ENCODE results near the gene PSTPIP2.

The PSTPIP2 gene

DNA sequence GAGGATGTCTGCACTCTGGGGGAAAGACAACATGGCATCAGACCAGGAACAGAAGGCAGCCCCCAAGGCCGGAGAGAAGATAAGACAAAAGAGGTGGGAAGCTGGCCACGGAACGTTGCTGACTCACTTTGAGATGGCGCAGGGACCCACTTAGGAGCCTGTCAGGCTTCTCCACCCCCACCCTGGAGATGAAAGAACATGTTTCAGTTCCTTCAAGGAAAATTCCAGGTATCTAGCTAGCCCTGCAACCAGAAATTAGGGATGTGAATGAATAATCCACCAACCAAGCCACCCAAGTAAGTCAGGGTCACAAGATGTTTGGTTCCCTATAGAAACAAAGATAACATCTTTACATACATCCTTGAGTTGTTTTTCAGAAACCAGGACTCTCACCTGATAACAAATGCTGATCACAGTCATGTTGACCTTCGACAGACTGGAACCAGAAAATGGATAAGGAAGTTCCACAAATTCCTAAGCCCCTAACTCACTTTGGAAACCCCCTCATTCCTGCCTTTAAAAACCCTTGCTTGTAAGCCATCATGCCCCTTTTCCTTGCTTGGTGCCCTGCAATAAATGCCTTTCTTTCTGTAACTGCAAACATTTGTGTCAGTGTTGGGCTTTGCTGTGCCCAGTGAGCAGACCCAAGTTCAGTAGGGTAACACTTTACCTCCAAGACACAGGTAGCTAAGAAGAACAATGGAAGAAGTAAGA is 31.9 kb downstream of the PSTPIP2 start:
- in situ Hi-C loops (cut with MboI; ENCODE audit: low sequenced_read_pairs) = no loop called here

DNA sequence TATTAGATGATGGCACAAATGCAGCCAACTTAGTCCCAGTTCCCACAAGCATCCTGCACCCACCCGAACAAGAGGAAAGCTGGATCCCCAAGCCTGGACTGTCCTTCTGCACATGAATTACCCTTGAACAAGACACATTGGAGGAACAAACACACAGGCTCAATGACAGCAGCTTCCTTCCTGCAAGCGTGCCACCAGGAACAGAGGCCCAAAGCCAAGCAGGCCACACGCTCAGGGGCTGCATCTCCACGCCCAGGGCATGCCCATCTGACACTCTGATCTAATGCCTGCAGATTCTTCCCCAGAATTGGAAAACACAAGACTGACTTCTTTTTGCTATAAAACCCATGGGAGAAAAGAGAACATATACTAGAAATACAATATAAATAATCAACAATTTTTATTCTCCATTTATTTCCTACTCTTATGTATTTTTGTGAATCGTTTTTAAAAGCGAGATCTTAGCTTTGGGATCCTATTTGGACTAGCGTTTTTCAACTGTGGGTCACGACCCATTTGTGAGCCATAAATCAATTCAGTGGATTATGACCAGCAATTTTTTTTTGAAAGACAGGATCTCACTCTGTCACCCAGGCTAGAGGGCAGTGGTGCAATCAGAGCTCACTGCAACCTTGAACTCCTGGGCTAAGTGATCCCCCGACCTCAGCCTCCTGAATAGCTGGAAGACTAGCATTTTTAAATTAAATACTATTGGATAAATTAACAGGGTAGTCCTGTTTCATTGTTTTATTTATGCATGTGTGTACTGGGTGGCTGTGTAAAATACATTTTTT is 34.4 kb downstream of the PSTPIP2 start:
- in situ Hi-C loops (cut with MboI; ENCODE audit: low sequenced_read_pairs) = no loop called here

DNA sequence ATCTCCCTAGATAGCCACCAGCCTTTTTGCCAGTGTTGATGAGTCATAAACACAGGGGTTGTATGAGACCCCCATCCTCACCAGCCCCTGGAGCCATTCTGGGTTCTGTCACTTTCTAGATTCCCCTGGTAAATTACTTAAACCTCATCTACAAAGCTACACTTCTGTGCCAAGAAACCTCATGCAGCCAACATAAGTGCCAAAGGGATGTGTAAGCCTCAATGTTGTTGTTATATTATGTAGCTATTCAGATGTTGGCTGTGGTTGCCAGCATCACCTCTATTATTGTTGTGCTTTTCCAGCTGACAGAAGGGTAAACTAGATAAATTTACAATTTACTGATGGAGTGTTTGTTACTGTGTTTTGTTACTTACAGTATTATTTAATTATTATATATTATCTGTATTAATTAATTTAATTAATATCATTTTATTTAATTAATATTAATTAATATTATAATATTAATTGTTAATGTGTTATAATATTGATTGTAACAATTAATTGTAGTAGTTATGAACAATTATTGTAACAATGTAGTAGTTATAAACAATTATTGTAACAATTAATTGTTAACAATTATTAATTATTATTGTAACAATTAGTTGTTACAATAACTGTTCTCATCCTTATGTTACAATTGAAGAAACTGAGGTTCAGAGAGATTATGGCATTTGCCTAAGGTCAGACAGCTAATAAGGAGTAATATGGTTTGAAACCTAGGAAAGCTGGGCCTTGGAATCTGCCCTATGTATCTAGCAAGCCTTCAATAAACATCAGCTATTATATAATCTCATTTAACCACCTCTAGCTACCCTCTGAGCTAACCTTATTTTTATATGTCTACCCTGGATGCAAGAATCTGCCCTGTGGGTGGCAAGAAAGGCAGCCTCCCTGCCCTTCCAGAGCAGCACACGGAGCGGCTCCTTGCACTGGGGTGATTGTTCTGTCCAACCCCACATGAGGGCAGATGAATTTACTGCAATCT is 36.1 kb downstream of the PSTPIP2 start:
- in situ Hi-C loops (cut with MboI; ENCODE audit: low sequenced_read_pairs) = no loop called here

DNA sequence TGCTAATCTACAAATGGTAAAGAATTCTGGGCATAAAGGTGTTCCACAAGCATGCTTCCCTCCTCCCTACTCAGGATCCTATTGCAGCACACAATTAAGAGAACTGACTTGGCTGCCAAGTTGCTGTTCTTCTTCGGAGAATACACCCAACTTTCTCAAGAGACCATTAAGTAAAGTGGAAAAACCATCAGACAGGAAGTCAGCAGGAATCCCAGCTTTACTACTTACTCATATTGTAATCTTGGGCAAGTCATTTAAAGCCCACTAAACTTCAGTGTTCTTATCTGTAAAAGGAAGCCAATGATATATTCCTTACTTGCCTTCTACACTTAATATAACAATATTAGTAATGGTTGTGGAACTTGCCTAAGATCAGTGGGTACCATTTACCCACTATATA is 37.8 kb downstream of the PSTPIP2 start:
- in situ Hi-C loops (cut with MboI; ENCODE audit: low sequenced_read_pairs) = no loop called here

DNA sequence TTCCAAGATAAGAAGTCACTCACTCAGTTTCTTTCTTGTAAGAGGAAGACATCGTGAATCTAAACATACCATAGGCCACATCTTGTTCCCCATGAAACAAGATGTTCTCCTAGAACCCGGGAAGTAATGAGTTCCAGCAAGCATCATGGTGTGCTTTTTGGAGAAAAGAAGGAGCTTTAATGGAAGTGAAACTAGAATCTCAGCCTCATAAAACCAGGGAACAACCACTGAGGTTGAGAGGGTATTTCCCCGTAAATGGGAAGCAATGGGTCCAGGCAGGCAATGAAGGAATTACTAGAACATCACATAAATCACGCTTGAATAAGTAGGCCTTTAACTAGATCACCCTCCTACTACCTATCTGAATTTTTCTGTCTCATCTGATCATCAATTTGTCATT is 40.3 kb downstream of the PSTPIP2 start:
- in situ Hi-C loops (cut with MboI; ENCODE audit: low sequenced_read_pairs) = no loop called here

DNA sequence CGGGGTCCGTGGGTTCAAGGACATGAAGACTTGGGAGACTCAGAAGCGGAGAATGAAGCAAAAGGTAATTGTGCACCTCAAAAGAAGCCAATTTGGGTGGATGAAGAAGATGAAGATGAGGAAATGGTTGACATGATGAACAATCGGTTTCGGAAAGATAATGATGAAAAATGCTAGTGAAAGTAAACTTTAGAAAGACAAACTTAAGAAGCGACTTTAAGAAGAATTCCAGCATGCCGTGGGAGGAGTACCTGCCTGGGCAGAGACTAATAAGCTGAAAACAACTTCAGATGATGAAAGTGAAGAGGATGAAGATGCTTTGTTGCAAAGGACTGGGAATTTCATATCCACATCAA is 43.5 kb downstream of the PSTPIP2 start:
- in situ Hi-C loops (cut with MboI; ENCODE audit: low sequenced_read_pairs) = no loop called here

DNA sequence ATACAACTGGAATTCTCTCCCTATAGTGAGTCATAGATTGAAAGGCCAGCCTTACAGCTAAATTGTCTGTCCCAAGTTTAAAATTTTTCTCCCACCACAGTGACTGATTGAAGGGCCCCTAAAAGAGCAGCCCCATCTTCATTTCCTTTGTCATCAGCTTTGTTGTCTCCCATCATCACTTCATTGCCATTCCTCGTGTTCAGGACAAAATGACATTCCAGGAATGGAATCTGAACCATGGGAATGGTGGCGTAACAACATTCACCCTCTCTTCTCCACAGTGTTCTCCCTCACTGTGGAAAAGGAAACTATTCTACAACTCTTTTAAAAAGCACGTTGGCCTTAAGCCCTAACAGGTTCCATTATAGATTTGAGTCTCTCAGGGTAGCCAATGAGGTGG is 52.1 kb downstream of the PSTPIP2 start:
- in situ Hi-C loops (cut with MboI; ENCODE audit: low sequenced_read_pairs) = no loop called here

DNA sequence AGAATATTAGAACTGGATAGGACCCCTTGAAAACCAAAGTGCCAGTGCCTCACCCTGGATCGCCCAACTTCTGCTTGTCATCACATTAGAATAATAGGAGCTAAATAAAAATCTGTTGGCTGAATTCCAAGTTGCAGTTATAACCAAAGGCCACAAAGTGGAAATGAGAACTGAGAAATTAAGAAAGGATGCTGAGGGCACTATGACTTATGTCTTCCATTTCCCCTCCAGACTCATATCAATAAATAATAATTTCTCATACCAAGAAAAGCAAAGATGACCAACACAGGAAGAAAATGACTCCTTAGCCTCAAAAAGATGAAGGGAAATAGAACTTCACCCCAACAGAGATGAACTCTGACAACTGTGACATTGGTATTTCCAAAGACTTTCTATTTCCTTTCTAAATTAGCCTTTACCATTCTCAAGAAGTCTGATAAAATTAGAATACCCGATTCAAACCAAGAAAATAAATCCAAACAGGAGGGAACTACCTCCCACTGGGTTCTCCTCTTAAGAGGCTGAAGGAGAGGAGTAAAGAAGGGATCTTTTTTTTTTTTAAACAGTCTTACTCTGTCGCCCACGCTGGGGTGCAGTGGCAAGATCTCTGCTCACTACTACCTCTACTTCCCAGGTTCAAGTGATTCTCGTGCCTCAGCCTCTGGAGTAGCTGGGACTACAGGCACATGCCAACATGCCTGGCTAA is 58.4 kb downstream of the PSTPIP2 start:
- in situ Hi-C loops (cut with MboI; ENCODE audit: low sequenced_read_pairs) = no loop called here

DNA sequence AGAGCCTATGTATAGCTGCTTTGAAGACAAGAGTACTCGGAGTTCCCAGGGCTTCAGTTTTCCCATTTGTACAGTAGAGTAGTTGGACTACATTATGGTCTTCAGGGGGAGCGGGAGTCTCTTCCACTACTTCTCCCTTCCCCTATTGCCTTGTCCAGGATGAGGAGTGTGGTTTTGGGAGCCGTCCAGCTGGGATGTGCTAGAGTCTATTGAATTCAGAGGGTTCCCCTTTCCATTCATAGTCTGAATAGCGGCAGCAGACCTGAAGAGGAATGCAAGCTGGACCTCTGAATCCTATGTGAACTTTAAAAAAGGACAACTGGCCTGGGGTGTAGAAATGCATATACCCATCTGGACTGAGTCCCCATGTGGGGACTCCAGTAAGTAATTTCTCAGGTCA is 61.4 kb downstream of the PSTPIP2 start:
- in situ Hi-C loops (cut with MboI; ENCODE audit: low sequenced_read_pairs) = no loop called here

DNA sequence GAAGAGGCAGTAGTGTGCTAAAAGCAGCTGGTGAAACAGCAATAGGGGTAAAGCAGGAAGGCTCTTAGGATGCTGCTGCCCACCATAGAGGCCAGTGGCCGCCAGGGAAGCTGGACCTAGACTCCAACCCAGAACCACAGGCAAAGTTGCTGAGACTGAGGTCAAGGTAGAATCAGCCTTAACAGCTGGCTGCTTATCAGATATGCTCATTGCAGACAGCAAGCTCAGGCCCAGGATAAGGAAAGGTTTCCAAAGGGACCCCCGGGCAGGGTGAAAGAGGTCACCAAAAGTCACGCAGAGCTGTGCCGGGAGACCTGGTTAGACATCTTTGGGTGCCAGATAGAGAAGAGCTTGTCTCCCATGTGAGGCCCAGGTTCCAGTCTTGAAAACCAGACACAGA is 62.0 kb downstream of the PSTPIP2 start:
- in situ Hi-C loops (cut with MboI; ENCODE audit: low sequenced_read_pairs) = no loop called here

DNA sequence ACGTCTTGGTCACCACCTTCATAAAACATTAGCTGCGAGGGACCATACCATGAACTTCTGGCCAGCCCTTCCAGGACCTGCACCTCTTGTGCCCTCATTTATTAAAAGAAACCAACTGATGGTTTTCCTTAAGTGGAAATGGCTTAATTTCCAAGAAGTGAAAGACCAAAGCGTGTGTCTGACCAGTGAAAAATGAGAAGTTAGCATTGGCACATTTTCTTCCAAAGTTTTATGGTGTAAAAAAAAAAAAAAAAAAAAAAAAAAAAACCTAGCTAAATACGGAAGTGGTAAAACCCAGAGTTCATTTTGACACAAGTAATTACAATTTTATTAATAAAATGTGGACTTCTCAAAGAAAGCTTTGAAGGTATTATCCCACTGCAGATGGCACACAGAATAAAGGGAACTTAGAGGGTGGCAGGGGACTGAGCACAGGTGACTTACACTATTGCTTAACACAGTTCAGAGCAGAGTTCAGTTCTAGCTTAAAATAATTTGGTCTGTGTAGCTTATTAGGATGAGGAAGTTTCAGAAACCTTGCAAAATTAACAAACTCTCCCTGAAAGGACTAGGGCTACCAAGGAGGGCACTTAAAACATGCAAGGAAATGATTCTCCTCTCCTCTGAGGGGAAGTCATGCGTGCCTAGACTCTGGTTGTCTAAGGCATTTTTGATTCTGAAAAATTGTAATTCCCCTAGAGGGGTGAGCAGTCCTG is 62.8 kb downstream of the PSTPIP2 start:
- in situ Hi-C loops (cut with MboI; ENCODE audit: low sequenced_read_pairs) = no loop called here

DNA sequence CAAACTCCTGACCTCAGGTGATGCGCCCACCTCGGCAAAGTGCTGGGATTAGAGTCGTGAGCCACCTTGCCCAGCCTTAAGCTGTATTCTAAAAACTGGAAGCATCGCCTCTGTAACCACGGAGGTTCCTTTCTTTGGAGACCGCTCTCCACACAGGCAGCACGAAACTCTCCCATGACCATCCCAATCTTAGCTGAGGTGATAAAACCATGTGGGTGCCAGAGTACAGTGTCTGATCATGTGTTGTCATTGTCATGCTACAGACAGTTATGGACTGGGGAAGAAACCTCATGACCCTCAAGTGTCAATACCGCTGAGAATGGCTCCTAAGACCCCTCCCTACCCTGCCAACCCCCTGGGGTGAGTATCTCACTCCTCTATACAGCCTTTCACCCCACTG is 63.5 kb downstream of the PSTPIP2 start:
- in situ Hi-C loops (cut with MboI; ENCODE audit: low sequenced_read_pairs) = no loop called here

DNA sequence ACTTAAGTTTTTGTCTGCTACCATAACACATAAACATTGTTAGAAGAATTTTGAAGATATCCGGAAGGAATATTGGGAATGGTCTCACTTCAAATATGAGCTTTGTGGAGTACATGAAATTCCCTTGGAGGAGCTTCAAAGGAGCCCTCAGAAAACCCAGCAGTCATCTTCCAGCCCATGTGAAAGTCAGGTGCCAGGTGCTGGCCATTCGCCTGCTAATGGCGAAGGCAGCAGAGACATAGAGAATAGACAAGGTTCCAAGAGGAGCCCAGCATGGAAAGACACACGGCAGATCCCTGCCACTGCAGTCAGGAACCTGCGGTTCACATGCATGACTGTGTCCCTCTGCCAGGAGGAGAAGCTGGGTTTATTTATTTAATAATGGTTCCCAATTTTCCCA is 64.9 kb downstream of the PSTPIP2 start:
- in situ Hi-C loops (cut with MboI; ENCODE audit: low sequenced_read_pairs) = no loop called here

DNA sequence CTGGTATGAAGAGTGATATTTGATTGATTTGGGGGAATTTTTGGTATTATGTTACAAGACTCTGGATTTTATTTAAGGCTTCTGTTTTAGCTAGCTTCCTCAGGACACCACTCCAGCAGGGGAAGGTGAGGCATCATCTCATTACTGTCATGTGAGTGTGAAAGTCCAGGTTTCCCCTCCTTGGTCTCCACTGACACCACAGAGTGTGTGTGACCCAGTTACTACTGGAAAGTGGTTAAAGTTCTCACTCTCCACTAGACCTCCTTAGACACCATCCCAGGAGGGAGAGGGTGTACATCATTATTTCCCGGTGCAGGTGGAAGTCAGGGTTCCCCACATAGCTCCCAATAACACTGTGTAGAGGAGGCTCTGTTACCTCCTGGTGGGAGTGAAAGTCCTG is 69.1 kb downstream of the PSTPIP2 start:
- in situ Hi-C loops (cut with MboI; ENCODE audit: low sequenced_read_pairs) = no loop called here

DNA sequence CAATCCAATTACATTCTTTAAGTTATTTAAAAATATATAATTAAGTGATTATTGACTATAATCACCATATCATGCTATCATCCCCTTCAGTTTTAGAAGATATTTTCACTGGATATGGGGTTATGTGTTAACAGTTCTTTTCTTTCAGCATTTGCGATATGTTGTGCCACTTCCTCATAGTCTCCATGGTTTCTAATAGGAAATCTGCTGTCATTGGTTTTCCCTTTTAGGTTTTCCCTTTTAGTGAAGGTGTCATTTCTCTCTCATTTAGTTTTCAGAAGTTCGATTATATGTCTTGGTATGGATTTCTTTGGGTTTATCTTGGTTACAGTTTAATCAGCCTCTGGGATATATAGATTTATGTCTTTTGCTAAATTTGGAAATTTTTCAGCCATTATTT is 70.2 kb downstream of the PSTPIP2 start:
- in situ Hi-C loops (cut with MboI; ENCODE audit: low sequenced_read_pairs) = no loop called here

DNA sequence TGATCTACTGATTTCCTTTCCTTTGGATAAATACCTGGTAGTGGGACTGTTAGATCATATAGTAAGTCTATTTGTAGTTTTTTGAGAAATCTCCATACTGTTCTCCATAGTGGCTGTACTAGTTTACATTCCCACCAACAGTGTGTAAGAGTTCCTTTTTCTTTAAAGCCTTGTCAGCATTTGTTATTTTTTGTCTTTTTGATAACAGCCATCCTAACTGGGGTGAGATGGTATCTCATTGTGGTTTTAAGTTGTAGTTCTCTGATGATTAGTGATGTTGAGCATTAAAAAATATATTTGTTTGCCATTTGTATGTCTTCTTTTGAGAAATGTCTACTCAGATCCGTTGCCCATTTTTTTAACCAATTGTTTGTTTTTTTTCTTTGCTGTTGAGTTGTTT is 71.0 kb downstream of the PSTPIP2 start:
- in situ Hi-C loops (cut with MboI; ENCODE audit: low sequenced_read_pairs) = no loop called here

DNA sequence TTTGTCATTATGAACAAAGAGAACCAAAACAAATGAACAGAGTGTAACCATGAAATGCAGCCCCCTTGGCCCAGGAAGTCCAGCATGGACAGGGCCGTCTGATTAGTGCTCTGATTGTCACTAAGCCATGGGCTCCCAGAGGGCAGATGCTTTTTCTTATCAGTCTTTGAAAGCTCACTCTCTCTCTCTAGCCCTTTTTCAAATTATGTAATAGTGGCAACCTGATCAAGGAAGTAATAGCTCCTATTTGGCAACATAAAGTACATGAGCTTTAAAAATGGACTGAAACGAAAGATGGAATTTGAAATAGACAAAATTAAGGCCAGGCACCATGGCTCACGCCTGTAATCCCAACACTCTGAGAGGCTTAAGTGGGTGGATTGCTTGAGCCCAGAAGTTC is 72.5 kb downstream of the PSTPIP2 start:
- in situ Hi-C loops (cut with MboI; ENCODE audit: low sequenced_read_pairs) = no loop called here

DNA sequence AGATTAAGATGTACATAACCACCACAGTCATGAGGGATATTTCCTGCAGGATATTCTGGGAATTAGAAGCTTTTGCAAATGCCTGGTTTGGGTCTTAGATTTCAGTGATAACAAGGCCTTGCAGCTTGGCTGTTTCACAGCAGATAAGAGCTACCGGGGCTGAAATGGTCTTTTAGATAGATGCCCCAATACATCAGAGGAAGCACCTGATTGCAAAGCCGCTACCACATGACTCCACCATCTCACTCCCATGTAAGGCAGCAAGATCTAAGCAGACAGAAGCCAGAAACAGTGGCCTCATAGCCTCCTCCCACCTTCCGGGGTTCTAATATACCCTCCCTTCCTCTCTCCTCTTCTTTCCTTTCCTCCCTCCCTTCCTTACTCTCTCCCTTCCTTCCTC is 73.8 kb downstream of the PSTPIP2 start:
- in situ Hi-C loops (cut with MboI; ENCODE audit: low sequenced_read_pairs) = no loop called here

DNA sequence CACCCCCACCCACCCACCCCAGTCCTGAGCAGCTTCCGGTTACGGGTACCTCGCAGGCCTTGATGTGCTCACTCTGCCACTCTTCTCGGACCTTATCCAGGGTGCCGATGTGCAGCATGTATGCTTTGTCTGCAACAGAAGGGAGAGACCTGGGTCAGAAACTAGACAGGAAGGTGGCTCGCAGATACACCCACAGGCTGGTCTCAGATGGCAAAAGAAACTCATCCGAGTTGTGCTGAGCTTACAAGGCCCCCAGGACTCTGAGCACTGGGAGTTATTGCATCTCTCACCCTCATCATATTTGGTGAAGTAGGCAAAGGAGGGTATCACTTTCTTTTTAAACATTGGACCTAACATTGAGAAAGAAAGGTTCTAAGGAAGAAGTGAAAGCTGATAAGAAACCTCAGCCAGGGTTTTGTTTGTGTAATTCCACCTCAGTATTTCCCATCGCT is 74.3 kb downstream of the PSTPIP2 start:
- in situ Hi-C loops (cut with MboI; ENCODE audit: low sequenced_read_pairs) = no loop called here

DNA sequence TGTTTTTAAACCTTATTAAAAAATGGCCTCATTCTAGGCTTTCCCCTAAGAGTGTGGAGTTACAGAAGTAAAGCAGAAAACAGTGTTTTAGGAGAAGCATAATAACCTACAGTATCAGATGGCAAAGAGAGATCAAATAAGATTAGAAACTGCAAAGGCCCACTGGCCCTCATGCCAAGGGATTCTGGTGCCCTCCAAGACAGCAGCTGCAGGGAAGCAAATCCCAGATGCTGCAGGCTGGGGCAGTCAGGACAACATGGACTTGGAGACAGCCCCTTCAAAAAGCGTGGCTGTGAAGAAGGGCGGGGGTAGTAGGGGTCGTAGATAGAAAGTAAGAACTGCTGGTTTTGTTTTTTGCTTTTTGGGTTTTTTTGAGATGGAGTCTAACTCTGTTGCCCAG is 76.6 kb downstream of the PSTPIP2 start:
- in situ Hi-C loops (cut with MboI; ENCODE audit: low sequenced_read_pairs) = no loop called here
